ENCODE results near the gene HIP1R. TPM values are rescaled to one million over a fixed set of nuclear protein-coding genes. Genes with fewer than 3 reads are reported as not detected.

Gene HIP1R
- total and polyA plus RNA-seq, 7 donors, result 4.5 to 17.6 (median 8.0) TPM

- Histone ChIP-seq H3K4me1 (peaks cover 19% of the 10 kb centered on the region), H3K27me3 (ENCODE audit: insufficient read depth in 3 of 3, low read length in 2 of 3) (no peaks in the 10 kb centered on the region), H3K9me3 (no peaks in the 10 kb centered on the region), H3K4me3 (no peak overlapping the region), H3K27ac (peak overlapping the region; percentile 42), H3K36me3 (ENCODE audit: insufficient read depth in 1 of 2, low read depth in 1 of 2) (no peaks in the 10 kb centered on the region)
- intact Hi-C loops (cut with DNase I), result no loop called here
- DNase-seq, result no peak
- 34 to 38% (median 37%) methylated on average over 12 of the region's 12 CpGs for WGBS, 3 donors
- TF ChIP-seq CTCF (IDR thresholded peaks at IDR 0.05), result no peak
- peak; percentile 78 to 90 (median 88) for ATAC-seq
Measured at GRCh38 chr12:122909442-122910288, 74.4 kb downstream of the HIP1R start.

Other genes with a start within 250 kb of the HIP1R start
- gene HCAR2, start 132.1 kb upstream of the HIP1R start, total RNA-seq, result under 1 TPM in 1 of 4 donors, not detected in 3; 0.61 TPM
- under 1 TPM; 0.01 to 0.18 (median 0.13) TPM for gene HCAR2, start 132.1 kb upstream of the HIP1R start, polyA plus RNA-seq
- gene HCAR3, start 118.6 kb upstream of the HIP1R start, total RNA-seq, result under 1 TPM in 2 of 4 donors, not detected in 2; 0.13 to 0.44 TPM
- gene HCAR3, start 118.6 kb upstream of the HIP1R start, polyA plus RNA-seq, result under 1 TPM in 1 of 3 donors, not detected in 2; 0.07 TPM
- under 1 TPM in 3 of 4 donors, not detected in 1; 0.05 to 0.13 (median 0.08) TPM for gene HCAR1, start 104.6 kb upstream of the HIP1R start, total RNA-seq
- gene HCAR1, start 104.6 kb upstream of the HIP1R start, polyA plus RNA-seq, result under 1 TPM; 0.01 to 0.05 (median 0.03) TPM
- gene DENR, start 82.6 kb upstream of the HIP1R start, total RNA-seq, result 10 to 100 TPM; 30.2 to 39.0 (median 33.5) TPM
- 10 to 100 TPM; 24.0 to 52.4 (median 47.4) TPM for gene DENR, start 82.6 kb upstream of the HIP1R start, polyA plus RNA-seq
- gene CCDC62, start 60.9 kb upstream of the HIP1R start, total RNA-seq, result 1 to 10 TPM in 1 of 4 donors, under 1 TPM in 3; 0.81 to 1.3 (median 0.96) TPM
- 1 to 10 TPM in 1 of 3 donors, under 1 TPM in 2; 0.20 to 1.5 (median 0.29) TPM for gene CCDC62, start 60.9 kb upstream of the HIP1R start, polyA plus RNA-seq
- 10 to 100 TPM in 2 of 4 donors, 1 to 10 TPM in 2; 8.9 to 11.1 (median 9.9) TPM for gene VPS37B, start 60.7 kb downstream of the HIP1R start, total RNA-seq
- gene VPS37B, start 60.7 kb downstream of the HIP1R start, polyA plus RNA-seq, result 1 to 10 TPM; 3.2 to 7.7 (median 5.9) TPM
- under 1 TPM; 0.47 to 0.97 (median 0.78) TPM for gene ABCB9, start 131.0 kb downstream of the HIP1R start, total RNA-seq
- gene ABCB9, start 131.0 kb downstream of the HIP1R start, polyA plus RNA-seq, result 1 to 10 TPM in 1 of 3 donors, under 1 TPM in 2; 0.56 to 1.1 (median 0.62) TPM
- 10 to 100 TPM in 1 of 4 donors, 1 to 10 TPM in 3; 6.4 to 12.0 (median 8.5) TPM for gene OGFOD2, start 139.8 kb downstream of the HIP1R start, total RNA-seq
- 10 to 100 TPM in 2 of 3 donors, 1 to 10 TPM in 1; 7.0 to 25.3 (median 19.5) TPM for gene OGFOD2, start 139.8 kb downstream of the HIP1R start, polyA plus RNA-seq
- gene ARL6IP4, start 145.2 kb downstream of the HIP1R start, total RNA-seq, result 100 to 1,000 TPM; 113 to 130 (median 117) TPM
- 100 to 1,000 TPM; 161 to 193 (median 187) TPM for gene ARL6IP4, start 145.2 kb downstream of the HIP1R start, polyA plus RNA-seq

Measured in psoas muscle (tissue), 8 donors.